Right forelimb (tissue), 1 donor: Measurements from ENCODE around the gene CBLN3.
"Not testable (repeated sequence)": the region's sequence is repeated elsewhere in the genome, so short reads cannot be mapped to it uniquely, and the experiment has no call there.

ENCODE experiments used
- DNase-seq: peaks from one replicate; pipeline ENCODE4 v3.0.0-alpha.2; 2018

The CBLN3 gene

GRCh38 chr14:24399999-24400718 lies 29.3 kb downstream of the CBLN3 start:
- DNase-seq = no peak

DNA sequence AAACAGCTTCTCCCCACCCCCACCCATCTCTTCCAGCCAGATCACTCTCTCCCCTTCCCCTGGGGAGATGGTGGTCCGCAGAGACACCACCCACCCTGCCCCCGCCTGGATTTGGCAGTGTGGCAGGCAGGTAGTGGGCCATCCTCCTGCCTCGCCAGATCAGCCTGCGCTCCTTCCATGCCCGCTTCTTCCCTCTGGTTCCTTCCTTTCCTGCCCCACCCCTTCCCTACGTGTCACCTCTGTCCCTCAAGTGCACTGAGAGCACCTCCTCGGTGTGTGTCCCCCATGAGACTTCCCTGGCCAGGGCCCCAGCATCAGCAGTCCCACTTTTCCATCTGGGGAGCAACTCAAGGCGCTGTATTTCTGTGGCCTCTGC lies 30.0 kb downstream of the CBLN3 start:
- DNase-seq = no peak

- peak; percentile 88 for DNase-seq
Measured at GRCh38 chr14:24398653-24399446, 30.6 kb downstream of the CBLN3 start, which contains the start of gene NYNRIN. Gene NYNRIN, plus strand, starts transcription at chr14:24399003. Its CDS starts 244 bp downstream, at chr14:24399247.

- DNase-seq = peak; percentile 79
Measured at GRCh38 chr14:24398293-24398652, 31.2 kb downstream of the CBLN3 start.

DNA sequence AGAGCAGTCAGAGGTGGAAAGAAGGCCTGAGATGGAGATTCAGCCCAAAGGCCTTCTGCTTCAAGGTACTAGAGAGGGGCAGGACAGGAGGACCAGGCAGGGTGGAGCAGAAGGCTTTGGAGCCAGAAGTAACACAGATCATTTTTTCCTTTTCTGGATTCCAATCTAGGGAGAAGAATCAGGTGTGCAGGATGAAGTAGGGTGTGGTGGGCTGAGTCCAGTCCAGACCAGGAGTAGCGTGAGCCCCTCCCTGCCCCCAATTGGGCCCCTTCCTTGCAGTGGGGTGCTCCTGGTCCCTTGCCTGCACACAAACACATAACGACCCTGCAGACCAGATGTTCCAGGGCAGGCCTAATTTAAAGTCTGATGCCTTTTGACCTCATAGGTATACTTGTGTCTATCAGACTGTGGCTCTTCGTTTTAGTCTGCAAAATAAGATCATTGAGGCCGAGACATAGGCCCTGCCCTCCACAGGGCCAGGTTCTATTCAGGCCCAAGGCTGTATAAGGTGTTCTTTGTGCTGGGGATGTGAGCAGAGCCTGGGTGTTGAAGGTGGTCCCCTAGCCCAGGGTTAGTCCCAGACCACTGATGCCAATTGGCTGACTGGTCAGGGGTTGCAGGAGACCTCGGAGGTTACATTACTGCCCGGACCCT lies 31.7 kb downstream of the CBLN3 start:
- DNase-seq = no peak

DNA sequence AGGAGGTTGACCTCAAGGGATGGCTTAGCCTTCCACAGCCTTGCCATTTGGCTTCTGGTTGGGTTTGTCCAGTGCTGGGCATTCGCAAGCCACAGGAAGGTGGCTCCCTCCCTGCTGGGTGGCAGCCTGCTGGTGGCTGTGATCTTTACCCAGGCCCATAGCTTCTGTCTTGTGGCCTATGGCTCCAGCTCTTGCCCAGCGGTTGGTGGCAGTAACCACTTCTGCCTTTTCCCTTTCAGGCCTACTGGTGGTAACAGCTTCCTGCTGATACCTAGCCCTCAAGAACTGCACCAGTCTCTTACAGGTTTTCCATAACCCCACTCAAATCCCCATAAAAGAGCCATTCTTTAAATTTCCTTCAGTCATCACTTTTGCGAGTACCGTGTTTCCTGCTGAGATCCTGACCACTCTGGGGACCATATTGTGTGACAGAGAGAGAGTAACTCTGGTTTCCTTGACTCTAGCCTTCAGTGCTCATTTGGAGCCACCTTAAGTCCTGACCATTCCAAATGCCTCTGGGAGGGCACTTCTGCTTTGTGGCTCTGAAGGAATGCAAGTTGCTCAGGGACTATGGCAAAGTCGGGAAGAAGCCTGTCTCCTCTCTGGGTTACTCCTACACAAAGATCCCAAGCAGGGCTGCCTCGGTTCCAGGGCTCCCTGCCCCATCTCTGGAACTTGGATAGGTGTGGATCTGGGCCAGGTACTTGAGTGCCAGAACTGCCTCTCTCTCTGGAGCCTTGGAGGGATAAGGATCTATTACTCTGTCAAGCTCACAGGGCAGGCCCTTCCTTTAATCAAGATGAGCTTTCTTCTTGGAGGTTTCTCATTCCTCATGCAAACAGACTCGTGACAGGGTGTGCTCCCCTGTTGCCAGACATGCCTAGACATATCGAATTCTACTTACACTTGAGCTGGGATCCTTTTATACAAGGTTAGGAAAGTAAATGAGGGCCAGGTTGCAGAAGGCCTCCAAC lies 33.6 kb downstream of the CBLN3 start:
- no peak for DNase-seq

GRCh38 chr14:24394275-24394674 lies 35.2 kb downstream of the CBLN3 start:
- DNase-seq = no peak

DNA sequence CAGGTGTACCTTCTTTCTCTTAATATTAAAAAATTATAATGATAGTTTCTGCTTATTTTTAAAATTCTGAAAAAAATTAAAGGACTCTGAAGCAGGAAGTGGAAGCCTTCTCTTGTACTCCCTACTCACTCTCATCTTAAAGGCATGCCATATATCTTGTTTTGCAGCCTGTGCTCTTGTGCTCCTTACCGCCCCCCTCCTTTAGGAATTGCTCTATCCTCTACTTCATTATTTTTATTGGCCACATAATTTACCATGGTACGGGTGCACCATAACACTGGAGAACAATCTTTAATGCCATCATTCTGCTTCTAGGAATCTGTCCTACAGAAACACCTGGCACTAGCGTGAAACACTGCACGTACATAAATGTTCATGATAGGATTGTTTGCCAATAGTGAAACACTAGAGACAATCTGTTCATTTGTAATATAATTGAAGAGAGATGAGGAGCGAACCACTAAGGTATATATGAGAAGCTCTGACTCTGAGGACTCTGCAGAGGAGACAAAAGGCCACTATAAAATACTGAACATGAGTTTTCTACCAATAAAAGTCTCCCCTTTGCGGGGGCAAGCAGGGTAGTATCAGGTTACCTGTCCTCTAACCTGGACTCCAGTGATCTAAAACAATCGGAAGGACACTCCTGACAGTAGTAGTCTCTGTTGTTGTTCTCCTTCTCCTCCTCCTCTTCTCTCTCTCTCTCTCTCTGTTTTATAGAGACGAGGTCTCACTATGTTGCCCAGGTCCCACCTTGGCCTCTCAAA lies 37.0 kb downstream of the CBLN3 start:
- no peak for DNase-seq

DNA sequence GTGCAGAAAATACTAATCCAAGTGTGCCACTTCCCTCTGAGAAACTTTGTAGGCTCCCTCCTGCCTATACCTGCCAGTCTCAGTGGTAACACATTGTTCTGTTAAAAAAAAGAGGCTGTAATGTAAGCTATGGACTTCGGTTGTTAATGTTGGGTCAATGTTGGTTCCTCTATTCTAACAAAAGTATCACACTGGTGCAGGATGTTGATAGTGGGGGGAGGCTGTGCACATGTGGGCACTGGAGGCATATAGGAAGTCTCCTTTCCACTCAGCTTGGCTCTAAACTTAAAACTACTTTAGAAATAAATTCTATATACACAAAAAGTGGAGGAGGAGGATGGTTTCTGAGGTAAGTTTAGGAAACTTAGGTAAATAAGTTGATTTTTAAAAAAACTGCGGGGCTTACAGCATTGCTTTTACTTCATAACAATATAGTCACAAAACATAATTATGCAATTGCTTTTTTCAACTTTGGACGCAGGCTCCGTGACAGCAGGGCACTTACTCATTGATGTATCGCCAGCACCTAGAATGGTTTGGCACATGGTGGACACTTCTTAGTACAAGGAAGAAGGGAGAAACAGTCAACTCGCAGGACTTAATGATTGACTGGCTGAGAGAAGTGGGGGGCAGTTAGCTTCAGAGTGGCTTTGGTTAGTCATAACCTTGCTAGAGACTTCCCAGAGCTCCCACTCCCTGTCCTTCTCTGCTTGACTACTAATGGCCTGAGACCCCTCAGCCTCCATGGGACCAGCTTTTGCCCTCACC lies 38.6 kb downstream of the CBLN3 start:
- DNase-seq = no peak

- DNase-seq = no peak
Measured at GRCh38 chr14:24389226-24389848, 40.1 kb downstream of the CBLN3 start.

DNA sequence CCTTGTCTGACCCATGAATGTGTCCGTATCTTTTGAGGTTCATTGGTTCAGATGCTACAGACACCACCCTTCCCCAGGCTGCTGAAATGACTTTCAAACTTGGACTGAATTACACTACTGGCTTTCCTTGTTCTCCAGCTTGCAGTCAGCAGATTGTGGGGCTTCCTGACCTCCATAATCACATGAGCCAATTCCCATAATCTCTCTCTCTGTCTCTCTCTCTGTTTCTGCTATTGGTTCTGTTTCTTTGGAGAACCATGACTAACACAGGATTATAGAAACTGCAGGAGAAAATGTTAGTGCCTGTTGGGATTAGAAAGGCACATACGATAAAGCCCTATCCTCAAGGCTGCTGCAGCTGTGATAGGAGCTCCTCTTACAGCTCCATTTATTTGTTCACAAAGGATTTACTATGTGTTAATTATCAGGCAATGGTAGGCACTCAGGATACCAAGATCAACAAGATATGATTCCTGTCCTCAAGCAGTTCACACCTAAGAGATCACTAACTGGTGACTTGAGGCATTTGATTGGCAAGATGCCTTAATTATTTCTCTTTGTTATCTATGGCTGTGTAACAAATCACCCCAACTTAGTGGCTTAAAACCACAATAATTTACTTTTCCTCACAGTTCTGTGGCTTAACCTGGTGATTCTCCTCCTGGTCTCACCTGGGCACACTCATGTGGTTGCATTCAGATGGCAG lies 40.8 kb downstream of the CBLN3 start:
- no peak for DNase-seq

DNA sequence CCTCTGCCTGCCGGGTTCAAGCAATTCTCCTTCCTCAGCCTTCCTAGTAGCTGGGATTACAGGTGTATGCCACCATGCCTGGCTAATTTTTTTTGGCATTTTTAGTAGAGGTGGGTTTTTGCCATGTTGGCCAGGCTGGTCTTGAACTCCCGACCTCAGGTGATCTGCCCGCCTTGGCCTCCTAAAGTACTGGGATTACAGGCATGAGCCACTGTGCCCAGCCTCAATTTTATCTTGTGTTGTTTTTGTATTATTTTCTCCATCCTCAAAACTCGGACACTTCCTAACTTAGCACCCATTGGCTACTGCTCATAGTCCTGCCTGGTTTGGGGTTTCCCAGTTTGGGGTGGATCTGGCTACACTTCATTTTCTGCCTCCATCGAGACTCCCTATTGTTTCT lies 41.9 kb downstream of the CBLN3 start:
- DNase-seq = not testable (repeated sequence)

- DNase-seq = no peak
Measured at GRCh38 chr14:24387009-24387345, 42.5 kb downstream of the CBLN3 start.

DNA sequence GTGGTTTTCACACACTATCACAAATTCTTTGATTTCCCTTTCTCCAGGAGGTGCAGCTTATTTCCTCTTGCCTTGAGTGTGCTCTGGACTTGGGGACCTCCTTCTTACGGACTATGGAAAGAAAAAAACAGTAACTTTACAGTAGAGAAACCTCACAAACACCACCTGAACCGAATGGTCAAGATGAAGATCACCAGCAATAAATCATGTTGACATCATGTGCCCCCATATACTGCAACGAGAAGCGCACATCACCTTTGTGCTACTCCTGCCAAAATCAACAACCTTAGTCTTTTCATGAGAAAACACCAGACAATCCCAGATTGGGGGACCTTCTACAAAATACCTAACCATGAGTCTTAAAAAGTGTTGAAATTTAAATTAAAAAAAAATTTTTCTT lies 43.9 kb downstream of the CBLN3 start:
- no peak for DNase-seq

- DNase-seq = no peak
Measured at GRCh38 chr14:24384169-24384568, 45.3 kb downstream of the CBLN3 start.

DNA sequence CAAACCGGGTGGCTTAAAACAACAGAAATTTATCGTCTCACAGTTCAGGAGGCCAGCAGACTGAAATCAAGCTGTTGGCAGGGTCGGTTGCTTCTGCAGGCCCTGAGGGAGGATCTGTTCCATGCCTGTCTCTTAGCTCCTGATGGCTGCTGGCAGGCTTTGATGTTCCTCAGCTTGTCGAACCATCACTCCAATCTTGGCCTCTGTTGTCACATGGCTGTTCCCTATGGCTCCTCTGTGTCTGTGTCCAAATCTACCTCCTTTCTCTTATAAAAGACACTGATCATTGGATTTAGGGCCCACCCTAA lies 47.5 kb downstream of the CBLN3 start:
- DNase-seq = no peak

DNA sequence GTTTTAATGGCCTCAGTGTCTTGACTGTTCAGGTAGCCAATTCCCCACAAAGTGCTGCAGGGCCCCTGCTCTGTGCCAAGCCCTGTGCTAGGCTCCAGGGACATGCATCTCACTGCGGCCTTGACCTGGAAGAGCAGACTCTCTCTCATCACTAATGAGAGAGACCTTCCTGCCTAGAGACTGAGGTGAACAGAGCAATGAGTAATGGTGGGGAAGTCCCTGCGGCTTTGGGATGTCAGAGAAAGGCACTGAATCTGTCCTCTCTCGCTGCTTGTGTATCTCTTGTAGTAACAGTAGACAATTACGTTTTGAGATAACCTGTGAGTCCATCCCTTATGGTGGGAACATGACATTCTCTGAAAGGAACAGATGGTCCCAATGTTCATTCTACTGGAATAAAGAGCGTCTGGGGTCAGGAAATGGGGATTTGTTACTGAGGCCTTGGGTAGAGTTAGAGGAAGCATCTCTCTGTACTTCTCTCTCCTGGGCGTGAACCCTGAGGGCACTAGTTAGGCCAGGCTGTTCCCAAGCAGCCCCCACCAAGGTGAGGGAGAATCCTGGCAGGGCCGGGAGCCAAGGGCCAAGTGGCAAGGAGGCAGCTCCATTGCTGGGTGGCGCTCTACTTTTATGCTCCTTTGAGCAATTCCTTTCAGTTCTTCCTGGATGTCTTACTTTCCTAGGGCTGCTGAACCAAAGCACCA lies 48.0 kb downstream of the CBLN3 start:
- DNase-seq = no peak

GRCh38 chr14:24379907-24380730 lies 49.3 kb downstream of the CBLN3 start:
- no peak for DNase-seq
